Neural progenitor cell (in vitro differentiated cells): Measurements from ENCODE around the gene BIRC7. TPM values are rescaled to one million over a fixed set of nuclear protein-coding genes. Genes with fewer than 3 reads are reported as not detected.

Experiments
- DNase-seq: peaks from one replicate; pipeline ENCODE4 v3.0.0-alpha.2; 2016; ENCODE audit warnings: low spot score
- H2AFZ ChIP-seq: fragments of 200-600 bp; sonication (generic); replicated peaks from 2 replicates; pipeline ENCODE4 v1.6.1; 2016; ENCODE audit warnings: antibody characterized with exemption
- H3F3A ChIP-seq: fragments of 200-600 bp; sonication (generic); 2 replicates; pipeline ENCODE4 v1.6.1; 2016; ENCODE audit warnings: antibody characterized with exemption, low read depth
- H3K27ac ChIP-seq: fragments of 200-600 bp; sonication (generic); 2 replicates; pipeline ENCODE4 v1.5.1; 2016; ENCODE audit warnings: mild to moderate bottlenecking
- H3K27me3 ChIP-seq: fragments of 200-600 bp; sonication (generic); 2 replicates; pipeline ENCODE4 v1.6.1; 2016; ENCODE audit warnings: mild to moderate bottlenecking, moderate library complexity
- H3K36me3 ChIP-seq: fragments of 200-600 bp; sonication (generic); 2 replicates; pipeline ENCODE4 v1.5.1; 2016
- H3K4me1 ChIP-seq: fragments of 200-600 bp; sonication (generic); 2 replicates; pipeline ENCODE4 v1.6.1; 2016; ENCODE audit warnings: mixed run types
- H3K4me2 ChIP-seq: fragments of 200-600 bp; sonication (generic); 2 replicates; pipeline ENCODE4 v1.6.1; 2016
- H3K4me3 ChIP-seq: fragments of 200-600 bp; sonication (generic); 2 replicates; pipeline ENCODE4 v1.5.1; 2016
- H3K79me2 ChIP-seq: fragments of 200-600 bp; sonication (generic); 2 replicates; pipeline ENCODE4 v1.6.1; 2016; ENCODE audit warnings: low read depth
- H3K9ac ChIP-seq: fragments of 200-600 bp; sonication (generic); 2 replicates; pipeline ENCODE4 v1.6.1; 2016
- H3K9me3 ChIP-seq: fragments of 200-600 bp; sonication (generic); 2 replicates; pipeline ENCODE4 v1.5.1; 2016; ENCODE audit warnings: low read depth
- H4K20me1 ChIP-seq: fragments of 200-600 bp; sonication (generic); 2 replicates; pipeline ENCODE4 v1.6.1; 2016; ENCODE audit warnings: low read depth
- H3K27ac Mint-ChIP-seq: 3 replicates; pipeline ENCODE4 v1.8.0; 2021; ENCODE audit warnings: mixed read lengths
- H3K27me3 Mint-ChIP-seq: 2 replicates; pipeline ENCODE4 v1.8.0; 2022; ENCODE audit warnings: low read depth, mild to moderate bottlenecking, inconsistent platforms, moderate library complexity, mixed read lengths; ENCODE audit not compliant: insufficient read depth
- H3K36me3 Mint-ChIP-seq: 3 replicates; pipeline ENCODE4 v1.8.0; 2021; ENCODE audit warnings: mixed read lengths
- H3K4me1 Mint-ChIP-seq: 3 replicates; pipeline ENCODE4 v1.8.0; 2021; ENCODE audit warnings: mixed read lengths
- H3K4me3 Mint-ChIP-seq: 3 replicates; pipeline ENCODE4 v1.8.0; 2021; ENCODE audit warnings: mild to moderate bottlenecking, moderate library complexity, mixed read lengths
- H3K9me3 Mint-ChIP-seq: 3 replicates; pipeline ENCODE4 v1.8.0; 2020; ENCODE audit warnings: mixed read lengths
- CTCF ChIP-seq: fragments of 200-600 bp; sonication (generic); IDR thresholded peaks from 2 replicates; pipeline ENCODE4 v1.5.1; 2017; ENCODE audit warnings: antibody characterized with exemption, mild to moderate bottlenecking
- EZH2 ChIP-seq: fragments of 200-600 bp; sonication (generic); IDR thresholded peaks from 2 replicates; pipeline ENCODE4 v1.6.1; 2017; ENCODE audit warnings: antibody characterized with exemption, mild to moderate bottlenecking, moderate library complexity
- EZH2phosphoT487 ChIP-seq: fragments of 200-600 bp; sonication (generic); IDR thresholded peaks from 2 replicates; pipeline ENCODE4 v1.6.1; 2017; ENCODE audit warnings: antibody characterized with exemption
- total RNA-seq: library from RNA; depleted of rRNA; stranded (reverse); fragments of >200 nt; gene quantifications from 2 replicates; pipeline ENCODE4 v1.2.3, GENCODE V29; 2015; ENCODE audit warnings: low replicate concordance

Gene BIRC7
- total RNA-seq, 1 donor from 2014 or later: not detected

GRCh38 chr20:63224412-63225081, 11.2 kb upstream of the BIRC7 start:
- Histone ChIP-seq H2AFZ (no peak overlapping the region), H4K20me1 (no peaks in the 10 kb centered on the region), H3K4me3 (no peak overlapping the region), H3K4me1 (peaks cover 20% of the 10 kb centered on the region), H3K9me3 (no peaks in the 10 kb centered on the region), H3K9ac (no peak overlapping the region), H3K4me2 (no peak overlapping the region), H3K79me2 (no peaks in the 10 kb centered on the region), H3K27ac (no peak overlapping the region), H3F3A (peaks cover 19% of the 10 kb centered on the region), H3K36me3 (no peaks in the 10 kb centered on the region), H3K27me3 (peaks cover 7% of the 10 kb centered on the region)
- Mint-ChIP-seq H3K4me3 (peak overlapping the region; percentile 59), H3K27ac (peak overlapping the region; percentile 74), H3K27me3 (peaks cover 25% of the 10 kb centered on the region), H3K9me3 (no peaks in the 10 kb centered on the region), H3K4me1 (peaks cover 40% of the 10 kb centered on the region), H3K36me3 (no peaks in the 10 kb centered on the region)
- peak; percentile 58 for DNase-seq
- TF ChIP-seq EZH2: no peak
- no peak for TF ChIP-seq CTCF
- no peak for TF ChIP-seq EZH2phosphoT487

DNA sequence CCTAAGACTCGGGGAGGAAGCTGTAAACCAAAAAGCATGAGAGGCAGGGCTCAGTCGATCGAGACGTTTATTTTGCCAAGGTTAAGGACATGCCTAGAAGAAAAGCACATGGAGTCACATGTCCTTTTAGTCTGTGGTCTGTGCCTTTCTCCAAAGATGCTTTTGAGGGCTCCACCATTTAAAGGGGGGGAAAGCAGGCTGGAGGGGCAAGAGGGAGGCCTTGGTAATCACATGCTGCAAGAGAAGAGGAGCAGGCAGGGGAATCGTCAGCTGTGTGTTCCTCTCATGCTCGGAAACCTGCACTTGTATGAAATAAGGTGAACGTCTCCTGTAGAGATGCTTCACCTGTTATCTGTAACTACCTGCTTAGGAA, 10.6 kb upstream of the BIRC7 start:
- Histone ChIP-seq H3K9ac (no peak overlapping the region), H4K20me1 (no peaks in the 10 kb centered on the region), H3K4me1 (peaks cover 24% of the 10 kb centered on the region), H3F3A (peaks cover 22% of the 10 kb centered on the region), H3K4me3 (no peak overlapping the region), H3K9me3 (no peaks in the 10 kb centered on the region), H2AFZ (no peak overlapping the region), H3K27ac (no peak overlapping the region), H3K27me3 (peaks cover 7% of the 10 kb centered on the region), H3K4me2 (no peak overlapping the region), H3K79me2 (no peaks in the 10 kb centered on the region), H3K36me3 (no peaks in the 10 kb centered on the region)
- Mint-ChIP-seq H3K9me3 (no peaks in the 10 kb centered on the region), H3K27me3 (peaks cover 24% of the 10 kb centered on the region), H3K4me1 (peaks cover 43% of the 10 kb centered on the region), H3K4me3 (no peak overlapping the region), H3K27ac (peak overlapping the region; percentile 78), H3K36me3 (no peaks in the 10 kb centered on the region)
- DNase-seq: no peak
- no peak for TF ChIP-seq EZH2
- no peak for TF ChIP-seq EZH2phosphoT487
- TF ChIP-seq CTCF: no peak

DNA sequence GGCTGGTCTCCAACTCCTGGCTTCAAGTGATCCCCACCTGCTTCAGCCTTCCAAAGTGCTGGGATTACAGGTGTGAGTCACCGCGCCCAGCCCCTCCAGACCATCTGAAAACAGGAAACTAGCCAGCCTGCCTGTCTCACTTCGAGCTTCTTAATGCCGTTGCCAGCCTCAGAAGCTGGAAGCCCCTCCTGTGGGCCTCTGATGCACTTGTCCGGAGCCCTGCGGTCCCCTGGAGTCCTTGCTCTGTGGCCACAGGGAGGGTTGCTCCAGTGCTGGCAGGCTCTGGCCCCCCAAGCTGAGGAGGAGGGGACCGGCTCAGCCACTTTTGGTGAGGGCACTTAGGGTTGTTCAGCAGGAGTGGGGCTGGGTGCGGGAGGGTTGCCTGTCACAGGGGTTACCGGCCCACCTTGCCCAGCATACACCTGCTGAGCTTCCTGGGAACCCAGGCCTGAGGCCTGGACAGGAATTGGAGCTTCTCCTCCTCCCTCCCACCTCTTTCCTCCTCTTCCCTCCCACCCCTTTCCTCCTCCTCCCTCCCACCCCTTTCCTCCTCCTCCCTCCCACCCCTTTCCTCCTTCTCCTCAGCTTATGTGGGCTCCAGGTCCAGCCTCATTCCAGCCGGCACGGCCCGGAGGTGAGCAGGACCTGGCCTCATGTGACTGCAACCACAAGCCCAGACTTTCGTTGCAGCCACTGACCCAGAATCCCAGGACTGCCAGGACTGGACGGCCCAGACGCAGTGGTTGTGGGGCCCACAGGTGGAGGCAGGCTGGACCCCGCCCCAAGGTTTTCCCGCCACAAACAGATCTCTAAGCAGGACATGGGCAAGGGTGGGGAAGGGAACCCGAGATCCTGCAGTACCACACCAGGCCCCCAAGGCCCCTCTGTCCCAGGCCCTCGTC, 9.4 kb upstream of the BIRC7 start:
- no peak overlapping the region for H3K27ac Mint-ChIP-seq

More for the DNA sequence above, 9.4 kb upstream of the BIRC7 start:
- H3K36me3 ChIP-seq: no peaks in the 10 kb centered on the region
- H3K4me2 ChIP-seq: no peak overlapping the region
- peaks cover 52% of the 10 kb centered on the region for H3K4me1 Mint-ChIP-seq
- no peak for TF ChIP-seq EZH2
- H2AFZ ChIP-seq: no peak overlapping the region
- no peak overlapping the region for H3K4me3 ChIP-seq
- peaks cover 34% of the 10 kb centered on the region for H3K4me1 ChIP-seq
- H3K79me2 ChIP-seq: no peaks in the 10 kb centered on the region
- H3K9me3 Mint-ChIP-seq: no peaks in the 10 kb centered on the region
- H3K36me3 Mint-ChIP-seq: no peaks in the 10 kb centered on the region
- no peaks in the 10 kb centered on the region for H3K9me3 ChIP-seq
- no peak overlapping the region for H3K4me3 Mint-ChIP-seq
- H3K27me3 ChIP-seq: no peaks in the 10 kb centered on the region
- no peaks in the 10 kb centered on the region for H4K20me1 ChIP-seq
- H3F3A ChIP-seq: peaks cover 30% of the 10 kb centered on the region
- H3K27me3 Mint-ChIP-seq: peaks cover 19% of the 10 kb centered on the region
- H3K9ac ChIP-seq: no peak overlapping the region
- no peak for DNase-seq
- no peak overlapping the region for H3K27ac ChIP-seq
